Measurements from ENCODE around the gene FAM217A. TPM values are rescaled to one million over a fixed set of nuclear protein-coding genes. Genes with fewer than 3 reads are reported as not detected.

Gene FAM217A
- total and polyA plus RNA-seq, 2 of the 13 experiments (the other 11 are each of a cell fraction or from before 2014, with no cell fraction given): not detected

DNA sequence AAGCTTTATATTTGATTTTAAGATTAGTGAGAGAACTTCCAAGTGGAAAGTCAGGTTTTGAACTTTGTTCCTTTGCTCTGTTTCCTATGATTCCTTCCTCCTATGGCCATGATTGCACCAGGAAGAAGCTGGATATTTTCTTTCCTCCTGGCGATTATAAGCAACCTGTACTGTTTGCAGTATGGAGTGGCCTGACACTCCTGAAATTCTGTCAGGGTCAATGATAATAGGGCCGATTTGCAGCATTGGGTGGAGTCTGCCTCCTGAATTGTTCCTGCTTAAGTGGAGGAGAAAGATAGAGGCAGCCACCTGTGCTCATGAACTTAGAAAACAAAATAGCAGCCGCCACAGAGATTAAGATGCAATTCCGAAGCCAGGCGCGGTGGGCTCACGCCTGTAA is 9.8 kb upstream of the FAM217A start (continued):
- TF ChIP-seq, protein P1, sequence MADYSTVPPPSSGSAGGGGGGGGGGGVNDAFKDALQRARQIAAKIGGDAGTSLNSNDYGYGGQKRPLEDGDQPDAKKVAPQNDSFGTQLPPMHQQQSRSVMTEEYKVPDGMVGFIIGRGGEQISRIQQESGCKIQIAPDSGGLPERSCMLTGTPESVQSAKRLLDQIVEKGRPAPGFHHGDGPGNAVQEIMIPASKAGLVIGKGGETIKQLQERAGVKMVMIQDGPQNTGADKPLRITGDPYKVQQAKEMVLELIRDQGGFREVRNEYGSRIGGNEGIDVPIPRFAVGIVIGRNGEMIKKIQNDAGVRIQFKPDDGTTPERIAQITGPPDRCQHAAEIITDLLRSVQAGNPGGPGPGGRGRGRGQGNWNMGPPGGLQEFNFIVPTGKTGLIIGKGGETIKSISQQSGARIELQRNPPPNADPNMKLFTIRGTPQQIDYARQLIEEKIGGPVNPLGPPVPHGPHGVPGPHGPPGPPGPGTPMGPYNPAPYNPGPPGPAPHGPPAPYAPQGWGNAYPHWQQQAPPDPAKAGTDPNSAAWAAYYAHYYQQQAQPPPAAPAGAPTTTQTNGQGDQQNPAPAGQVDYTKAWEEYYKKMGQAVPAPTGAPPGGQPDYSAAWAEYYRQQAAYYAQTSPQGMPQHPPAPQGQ (CRISPR knock-in tag; IDR thresholded peaks at IDR 0.05; ENCODE audit: borderline replicate concordance): no peak
- TF ChIP-seq ZNF563 (CRISPR knock-in tag; IDR thresholded peaks at IDR 0.05): no peak

DNA sequence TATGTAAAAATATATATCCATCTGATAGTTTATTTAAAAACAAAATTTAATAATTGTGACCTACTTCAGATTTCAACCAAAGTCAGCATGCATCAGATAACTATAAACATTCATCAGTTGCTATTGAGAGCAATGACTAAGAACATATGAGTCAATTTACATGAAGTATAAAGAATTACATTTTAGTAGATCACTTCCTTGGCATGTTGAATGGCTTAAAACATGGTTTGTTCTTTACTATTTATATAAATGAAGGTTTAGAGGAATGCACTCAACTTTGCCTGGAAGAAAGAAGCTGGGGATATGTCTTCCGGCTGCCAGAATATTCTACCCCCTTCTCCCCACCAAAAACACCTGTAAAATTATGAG is 6.4 kb upstream of the FAM217A start:
- TF ChIP-seq, protein P2, sequence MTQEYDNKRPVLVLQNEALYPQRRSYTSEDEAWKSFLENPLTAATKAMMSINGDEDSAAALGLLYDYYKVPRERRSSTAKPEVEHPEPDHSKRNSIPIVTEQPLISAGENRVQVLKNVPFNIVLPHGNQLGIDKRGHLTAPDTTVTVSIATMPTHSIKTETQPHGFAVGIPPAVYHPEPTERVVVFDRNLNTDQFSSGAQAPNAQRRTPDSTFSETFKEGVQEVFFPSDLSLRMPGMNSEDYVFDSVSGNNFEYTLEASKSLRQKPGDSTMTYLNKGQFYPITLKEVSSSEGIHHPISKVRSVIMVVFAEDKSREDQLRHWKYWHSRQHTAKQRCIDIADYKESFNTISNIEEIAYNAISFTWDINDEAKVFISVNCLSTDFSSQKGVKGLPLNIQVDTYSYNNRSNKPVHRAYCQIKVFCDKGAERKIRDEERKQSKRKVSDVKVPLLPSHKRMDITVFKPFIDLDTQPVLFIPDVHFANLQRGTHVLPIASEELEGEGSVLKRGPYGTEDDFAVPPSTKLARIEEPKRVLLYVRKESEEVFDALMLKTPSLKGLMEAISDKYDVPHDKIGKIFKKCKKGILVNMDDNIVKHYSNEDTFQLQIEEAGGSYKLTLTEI (CRISPR knock-in tag; conservative IDR thresholded peaks at IDR 0.05): no peak
- TF ChIP-seq FOXA3 (CRISPR knock-in tag; IDR thresholded peaks at IDR 0.05) (no peak), HOXA3 (CRISPR knock-in tag; IDR thresholded peaks at IDR 0.05) (no peak), GLI4 (CRISPR knock-in tag; IDR thresholded peaks at IDR 0.05; ENCODE audit: borderline replicate concordance) (no peak), STAT5B (CRISPR knock-in tag; IDR thresholded peaks at IDR 0.05) (no peak), ZSCAN31 (CRISPR knock-in tag; IDR thresholded peaks at IDR 0.05; ENCODE audit: low read depth) (no peak), TEAD2 (CRISPR knock-in tag; IDR thresholded peaks at IDR 0.05) (no peak), YY1 (IDR thresholded peaks at IDR 0.05; ENCODE audit: insufficient read depth, insufficient replicate concordance, low read depth, low read length) (no peak), MYNN (CRISPR knock-in tag; IDR thresholded peaks at IDR 0.05; ENCODE audit: low read depth) (no peak)
- 93% methylated on average over 1 of the region's 1 CpG for WGBS (ENCODE audit: low lambda C conversion rate)
- ChIA-PET POLR2A (no interaction called here), CTCF (ENCODE audit: low intra/inter-chr PET ratio, low total read pairs) (no interaction called here)
- FAIRE-seq (no peak), ATAC-seq (no peak), DNase-seq (ENCODE audit: low spot score) (no peak)
- Histone ChIP-seq H4K20me1 (ENCODE audit: insufficient read depth, low read length) (no peaks in the 10 kb centered on the region), H3K27ac (ENCODE audit: extremely low read length, insufficient read depth, low read length) (no peak overlapping the region), H3K4me3 (replicated peaks in 1 of 3; ENCODE audit: insufficient read depth in 1 of 3, low read depth in 2 of 3, low read length in 3 of 3) (no peak overlapping the region), H3K9ac (ENCODE audit: insufficient read depth, low read depth, low read length) (no peak overlapping the region), H3K9me3 (ENCODE audit: low read length) (no peaks in the 10 kb centered on the region), H3K4me1 (ENCODE audit: insufficient read depth, low read length) (peaks cover 21% of the 10 kb centered on the region), H3K36me3 (replicated peaks in 1 of 2; ENCODE audit: control insufficient read depth in 1 of 2, insufficient read depth in 2 of 2, low read length in 2 of 2) (no peaks in the 10 kb centered on the region), H2AFZ (ENCODE audit: low read length) (no peak overlapping the region), H3K4me2 (ENCODE audit: low read depth, low read length) (no peak overlapping the region), H3K27me3 (ENCODE audit: control insufficient read depth in 1 of 2, insufficient read depth in 2 of 2, low read length in 2 of 2) (peaks cover 0 to 7% of the 10 kb centered on the region in 2 experiments; a peak in 4 of 5 replicates), H3K79me2 (ENCODE audit: insufficient read depth, low read length) (no peaks in the 10 kb centered on the region)
- in situ Hi-C loops (cut with HindIII; ENCODE audit: extremely low pct_ligation_motif_present, low pct_unique_long_range_greater_than_20kb): no loop called here
- BruUV-seq (replicated peaks): no TSS peak
- intact Hi-C loops (cut with micrococcal nuclease; ENCODE audit: unreplicated experiment): no loop called here

Data from HepG2 (cell line).